Stimulated activated CD8-positive, alpha-beta memory T cell treated with anti-CD3 and anti-CD28 coated beads, Interleukin-12 subunit alpha, Interleukin-12 subunit beta, amount 100 ng/mL, for 4 hours (primary cell): ENCODE data around the gene STAM.
"Not testable (repeated sequence)": the region's sequence is repeated elsewhere in the genome, so short reads cannot be mapped to it uniquely, and the experiment has no call there.

Experiments used
- DNase-seq: peaks from one replicate; pipeline ENCODE4 v3.0.0-alpha.2; 2020; ENCODE audit warnings: low read depth

STAM gene

DNA sequence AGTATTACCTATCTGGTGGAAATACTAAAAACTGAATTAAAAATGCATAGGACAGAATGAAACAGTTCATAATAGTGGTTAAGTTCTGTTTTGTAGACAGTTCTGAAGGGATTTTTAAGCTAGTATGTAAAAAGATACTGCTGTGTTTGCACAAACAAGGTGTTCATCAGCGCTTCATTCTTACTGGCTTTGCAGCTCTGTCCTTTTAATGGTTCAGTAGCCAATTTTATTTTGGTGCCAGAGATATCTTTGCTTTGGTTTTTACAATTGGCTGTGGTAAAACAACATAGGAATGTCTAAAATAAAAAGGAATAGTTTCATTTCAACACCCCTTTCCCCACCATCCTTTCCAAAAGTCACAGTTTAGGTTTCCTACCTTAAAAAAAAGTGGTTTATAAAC is 33.0 kb downstream of the STAM start:
- no peak for DNase-seq

DNA sequence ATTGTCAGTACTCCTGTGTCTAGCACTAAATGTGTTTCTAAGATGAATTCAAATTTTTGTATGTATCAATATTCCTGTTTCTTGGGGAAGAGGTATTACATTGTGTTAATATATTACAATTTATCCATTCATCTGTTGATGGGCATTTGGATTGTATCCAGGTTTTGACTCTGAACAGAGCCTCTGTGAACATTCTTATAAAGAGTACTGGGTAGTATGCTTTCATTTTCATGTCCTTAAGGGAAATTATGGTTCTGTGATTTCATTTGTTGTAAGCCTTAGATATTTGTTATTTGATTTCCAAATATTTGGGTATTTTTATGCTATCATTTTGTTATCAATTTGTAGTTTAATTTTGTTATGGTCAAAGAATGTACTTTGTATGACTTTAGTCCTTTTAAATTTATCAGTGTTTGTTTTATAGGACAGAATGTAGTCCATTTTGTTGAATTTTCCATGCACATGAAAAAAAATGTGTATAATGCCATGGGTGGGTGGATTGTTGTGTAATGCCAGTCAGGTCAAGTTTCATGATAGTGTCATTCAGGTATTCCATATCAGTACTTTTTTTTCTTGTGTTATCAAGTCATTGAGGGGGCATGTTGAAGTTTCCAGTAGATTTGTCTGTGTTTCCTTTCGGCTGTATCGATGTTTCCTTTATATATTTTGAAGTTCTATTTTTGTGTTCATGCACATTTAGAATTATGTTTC is 38.4 kb downstream of the STAM start:
- DNase-seq, result no peak

GRCh38 chr10:17683541-17683940 is 39.6 kb downstream of the STAM start:
- no peak for DNase-seq

GRCh38 chr10:17684537-17684936 is 40.6 kb downstream of the STAM start:
- no peak for DNase-seq

DNA sequence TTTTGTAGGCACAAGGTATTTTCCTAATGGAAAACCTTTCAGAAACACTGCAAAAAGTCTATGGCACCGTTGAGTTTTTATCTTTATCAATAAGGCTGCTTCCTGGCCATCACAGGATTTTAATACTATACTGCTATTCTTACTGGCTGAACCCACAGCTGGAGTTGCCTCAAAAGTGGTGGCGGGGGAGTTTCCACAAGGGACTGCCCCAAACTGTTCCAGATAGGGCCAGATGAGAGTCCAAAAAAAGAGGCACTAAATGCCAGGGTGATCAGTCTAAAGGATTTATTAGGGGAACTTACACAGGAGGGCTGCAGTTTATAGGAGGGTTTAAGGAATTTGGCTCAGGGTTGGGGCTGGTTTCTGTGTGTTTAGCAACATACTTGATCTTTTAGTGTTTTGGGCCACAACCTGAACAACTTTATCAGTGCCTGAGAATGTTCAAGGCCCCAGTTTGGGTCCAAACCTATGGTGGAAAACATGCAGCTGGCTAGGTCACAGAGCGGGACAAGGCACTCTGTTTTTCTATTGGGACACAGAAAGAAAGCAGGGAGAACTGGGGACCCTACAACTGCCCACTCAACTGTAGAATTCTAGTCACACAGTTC is 41.4 kb downstream of the STAM start:
- DNase-seq, result no peak

- no peak for DNase-seq
Observed at GRCh38 chr10:17687117-17687831, 43.3 kb downstream of the STAM start.

DNA sequence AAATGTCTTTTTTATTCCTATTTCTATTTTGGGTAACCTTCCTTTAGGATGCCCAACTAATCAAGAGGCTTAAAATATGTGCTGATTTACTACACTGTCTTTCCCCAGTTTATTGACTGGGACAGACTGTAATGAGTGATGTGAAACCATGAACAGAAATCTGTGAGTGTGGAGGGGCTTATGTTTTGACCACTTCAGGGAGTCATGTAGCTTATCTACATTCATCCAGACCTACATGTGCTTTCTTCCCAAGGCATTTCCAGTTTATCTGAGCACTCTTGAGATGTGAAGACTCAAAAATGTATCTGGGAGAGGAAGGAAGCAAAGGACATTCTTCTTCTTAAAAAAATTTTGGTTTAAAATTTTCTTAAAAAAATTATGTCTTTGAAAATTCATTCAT is 45.2 kb downstream of the STAM start:
- no peak for DNase-seq

DNA sequence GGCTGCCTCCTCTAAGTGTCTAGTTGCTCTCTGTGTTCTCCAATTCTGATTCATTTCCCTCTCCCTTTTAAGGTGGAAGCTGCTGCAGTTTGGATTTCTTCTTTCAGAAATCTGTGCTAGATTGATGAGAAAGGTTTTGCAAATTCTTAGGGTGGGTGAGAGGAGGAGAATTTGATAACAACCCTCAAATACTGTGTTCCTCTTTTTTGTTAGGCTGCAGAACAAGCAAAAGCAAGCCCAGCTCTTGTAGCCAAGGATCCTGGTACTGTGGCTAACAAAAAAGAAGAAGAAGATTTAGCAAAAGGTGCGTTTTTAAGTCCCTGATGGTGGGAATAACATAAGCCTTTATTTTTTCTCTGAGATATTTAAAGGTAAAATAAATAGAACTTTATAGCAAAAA is 49.1 kb downstream of the STAM start:
- no peak for DNase-seq

GRCh38 chr10:17698696-17699095 is 54.7 kb downstream of the STAM start:
- DNase-seq, result no peak

GRCh38 chr10:17701301-17701700 is 57.4 kb downstream of the STAM start:
- no peak for DNase-seq

- no peak for DNase-seq
Observed at GRCh38 chr10:17703706-17704105, 59.8 kb downstream of the STAM start.

DNA sequence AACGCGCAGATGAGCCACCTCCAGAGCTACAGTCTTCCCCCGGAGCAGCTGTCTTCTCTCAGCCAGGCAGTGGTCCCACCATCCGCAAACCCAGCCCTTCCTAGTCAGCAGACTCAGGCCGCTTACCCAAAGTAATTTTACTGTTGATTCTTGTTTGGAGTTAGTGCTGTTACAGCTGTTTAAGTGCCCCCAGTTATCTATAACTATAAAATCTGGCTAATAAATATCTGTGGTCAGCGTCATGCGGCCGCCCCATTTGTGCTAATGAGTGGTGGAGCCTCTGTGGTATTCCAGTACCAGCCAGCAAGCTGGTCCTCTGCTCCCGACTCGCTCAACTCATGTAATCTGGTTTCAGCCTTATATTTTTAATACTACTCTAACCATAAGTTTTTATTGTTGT is 64.9 kb downstream of the STAM start:
- DNase-seq, result no peak

DNA sequence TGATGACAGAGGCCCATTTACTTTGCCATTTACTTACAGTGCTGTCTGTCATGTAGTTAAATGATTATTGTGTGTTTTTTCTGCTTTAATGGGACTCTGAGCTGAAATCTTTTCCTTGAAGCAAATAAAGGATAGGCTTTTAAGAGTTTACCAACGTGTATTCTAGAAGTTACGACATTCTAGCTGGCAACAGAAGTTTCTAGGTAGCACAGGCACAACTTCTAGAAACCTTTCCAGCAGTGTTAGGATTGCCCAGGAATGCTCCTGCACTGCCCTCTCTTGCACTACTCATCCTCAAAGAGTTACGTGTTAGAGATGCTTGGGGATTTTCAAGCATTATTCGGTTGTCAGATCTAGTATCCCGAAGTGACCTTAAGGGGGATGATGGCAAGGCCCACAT is 65.5 kb downstream of the STAM start:
- DNase-seq, result no peak

DNA sequence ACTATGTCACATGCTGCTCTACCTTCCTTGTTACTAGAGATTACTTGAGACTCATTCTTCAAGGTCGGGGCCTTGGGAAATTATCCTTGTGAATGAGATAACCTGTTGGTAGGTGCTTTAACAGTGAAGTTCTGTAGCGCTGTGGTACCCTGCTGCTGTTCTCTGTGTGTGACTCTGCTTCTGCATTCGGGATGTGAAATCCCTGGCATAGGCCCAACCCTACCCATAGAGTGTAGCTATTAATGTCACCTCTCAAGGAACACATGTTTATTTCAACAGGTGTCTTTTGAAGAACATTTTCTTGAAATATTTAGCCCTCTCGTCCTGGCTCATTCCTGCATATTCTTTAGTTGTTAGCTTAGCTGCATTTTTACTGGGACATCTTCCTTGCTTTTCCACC is 66.2 kb downstream of the STAM start:
- DNase-seq, result no peak

DNA sequence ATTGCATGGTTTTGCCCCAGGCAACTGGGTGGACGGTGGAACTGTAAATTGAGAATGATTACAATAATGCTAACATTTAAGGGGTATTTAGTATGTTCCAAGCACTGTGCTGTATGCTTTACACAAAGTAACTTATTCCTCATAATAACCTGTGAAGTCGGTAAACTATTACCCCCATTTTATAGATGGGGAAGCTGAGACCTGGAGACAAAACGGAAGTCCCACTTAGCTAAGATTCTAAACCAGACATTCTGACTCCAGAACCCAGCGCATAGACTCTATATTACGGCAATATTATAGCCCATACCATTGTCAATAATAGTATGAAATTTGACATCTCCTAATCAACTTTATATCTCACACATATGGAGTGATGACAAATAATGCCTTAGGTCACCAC is 68.1 kb downstream of the STAM start:
- DNase-seq, result no peak

GRCh38 chr10:17712717-17713471 is 68.9 kb downstream of the STAM start:
- no peak for DNase-seq

DNA sequence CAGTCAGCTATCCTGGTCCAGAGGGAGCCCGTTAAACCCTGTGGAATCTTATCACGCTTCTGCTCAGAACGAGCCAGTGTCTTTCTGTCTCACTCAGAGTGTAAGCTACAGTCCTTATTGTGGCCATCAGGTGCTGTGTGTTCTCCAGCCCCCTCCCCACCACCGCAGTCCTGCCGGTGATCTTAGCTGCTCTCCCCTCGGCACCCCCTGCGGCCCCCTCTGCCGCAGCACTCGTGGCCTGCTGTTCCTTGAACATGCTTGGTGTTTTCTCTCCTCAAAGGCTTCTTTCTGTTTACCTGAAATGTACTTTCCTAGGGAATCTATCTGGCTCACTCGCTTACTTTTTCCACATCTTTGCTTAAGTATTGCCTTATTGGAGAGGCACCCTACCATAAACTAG is 69.8 kb downstream of the STAM start:
- no peak for DNase-seq

GRCh38 chr10:17716161-17716560 is 72.2 kb downstream of the STAM start:
- no peak for DNase-seq

DNA sequence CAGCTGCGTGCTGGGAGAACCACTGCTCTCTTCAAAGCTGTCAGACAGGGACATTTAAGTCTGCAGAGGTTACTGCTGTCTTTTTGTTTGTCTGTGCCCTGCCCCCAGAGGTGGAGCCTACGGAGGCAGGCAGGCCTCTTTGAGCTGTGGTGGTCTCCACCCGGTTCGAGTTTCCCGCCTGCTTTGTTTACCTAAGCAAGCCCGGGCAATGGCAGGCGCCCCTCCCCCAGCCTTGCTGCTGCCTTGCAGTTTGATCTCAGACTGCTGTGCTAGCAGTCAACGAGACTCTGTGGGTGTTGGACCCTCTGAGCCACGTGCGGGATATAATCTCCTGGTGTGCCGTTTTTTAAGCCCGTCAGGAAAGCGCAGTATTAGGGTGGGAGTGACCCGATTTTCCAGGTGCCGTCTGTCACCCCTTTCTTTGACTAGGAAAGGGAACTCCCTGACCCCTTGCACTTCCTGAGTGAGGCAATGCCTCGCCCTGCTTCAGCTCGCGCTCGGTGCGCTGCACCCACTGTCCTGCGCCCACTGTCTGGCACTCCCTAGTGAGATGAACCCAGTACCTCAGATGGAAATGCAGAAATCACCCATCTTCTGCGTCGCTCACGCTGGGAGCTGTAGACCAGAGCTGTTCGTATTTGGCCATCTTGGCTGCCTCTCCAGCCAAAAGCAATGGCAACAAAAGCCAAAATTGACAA is 78.5 kb downstream of the STAM start:
- DNase-seq, result not testable (repeated sequence)

GRCh38 chr10:17725703-17726102 is 81.8 kb downstream of the STAM start:
- no peak for DNase-seq

DNA sequence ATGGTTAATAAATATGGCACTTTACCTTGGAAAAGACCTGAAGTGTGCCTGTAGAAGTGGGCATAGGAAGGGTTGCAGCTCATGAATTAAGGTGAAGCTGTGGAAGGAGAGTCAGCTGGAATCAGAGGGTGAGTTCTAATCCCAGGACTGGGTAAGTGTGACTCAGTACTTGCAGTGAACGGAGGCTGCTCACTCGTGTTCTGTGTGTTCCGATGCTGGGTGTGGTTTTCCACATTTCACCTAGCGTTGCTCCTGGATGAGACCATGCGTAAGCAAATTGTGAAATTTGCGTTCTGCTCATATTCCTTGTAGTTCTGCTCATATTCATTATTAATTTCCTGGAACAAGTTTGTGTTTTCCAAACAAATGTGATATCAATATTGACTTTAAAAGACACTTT is 85.7 kb downstream of the STAM start:
- no peak for DNase-seq

DNA sequence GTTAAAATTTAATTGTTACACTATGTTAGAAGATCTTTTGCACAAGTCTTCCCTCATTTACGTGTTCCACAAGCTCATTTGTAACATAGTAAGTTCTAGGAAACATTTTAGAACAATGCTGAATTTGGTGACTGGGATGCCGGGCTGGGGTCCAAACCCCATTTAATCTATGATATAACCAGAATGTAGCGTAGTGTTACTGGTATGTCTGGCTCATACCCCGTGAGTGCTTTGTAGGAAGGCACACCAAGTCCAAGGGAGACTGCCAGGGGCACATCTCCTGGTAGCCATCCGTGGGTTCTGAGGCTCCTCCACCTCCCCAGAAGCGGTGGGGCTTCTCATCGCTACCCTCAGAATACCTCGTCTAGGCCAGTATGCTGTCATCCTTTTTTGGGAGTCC is 86.7 kb downstream of the STAM start:
- no peak for DNase-seq
